Measurements from ENCODE around the gene SELENOF. TPM values are rescaled to one million over a fixed set of nuclear protein-coding genes. Genes with fewer than 3 reads are reported as not detected.

Gene SELENOF
- total and polyA plus RNA-seq, 2 of the 13 experiments (the other 11 are each of a cell fraction or from before 2014, with no cell fraction given) = 133 to 163 TPM

- TF ChIP-seq, protein P1, sequence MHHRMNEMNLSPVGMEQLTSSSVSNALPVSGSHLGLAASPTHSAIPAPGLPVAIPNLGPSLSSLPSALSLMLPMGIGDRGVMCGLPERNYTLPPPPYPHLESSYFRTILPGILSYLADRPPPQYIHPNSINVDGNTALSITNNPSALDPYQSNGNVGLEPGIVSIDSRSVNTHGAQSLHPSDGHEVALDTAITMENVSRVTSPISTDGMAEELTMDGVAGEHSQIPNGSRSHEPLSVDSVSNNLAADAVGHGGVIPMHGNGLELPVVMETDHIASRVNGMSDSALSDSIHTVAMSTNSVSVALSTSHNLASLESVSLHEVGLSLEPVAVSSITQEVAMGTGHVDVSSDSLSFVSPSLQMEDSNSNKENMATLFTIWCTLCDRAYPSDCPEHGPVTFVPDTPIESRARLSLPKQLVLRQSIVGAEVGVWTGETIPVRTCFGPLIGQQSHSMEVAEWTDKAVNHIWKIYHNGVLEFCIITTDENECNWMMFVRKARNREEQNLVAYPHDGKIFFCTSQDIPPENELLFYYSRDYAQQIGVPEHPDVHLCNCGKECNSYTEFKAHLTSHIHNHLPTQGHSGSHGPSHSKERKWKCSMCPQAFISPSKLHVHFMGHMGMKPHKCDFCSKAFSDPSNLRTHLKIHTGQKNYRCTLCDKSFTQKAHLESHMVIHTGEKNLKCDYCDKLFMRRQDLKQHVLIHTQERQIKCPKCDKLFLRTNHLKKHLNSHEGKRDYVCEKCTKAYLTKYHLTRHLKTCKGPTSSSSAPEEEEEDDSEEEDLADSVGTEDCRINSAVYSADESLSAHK (CRISPR knock-in tag; IDR thresholded peaks at IDR 0.05; ENCODE audit: borderline replicate concordance) = no peak
- TF ChIP-seq NONO (IDR thresholded peaks at IDR 0.05) (no peak), NONO (CRISPR knock-in tag; conservative IDR thresholded peaks at IDR 0.05) (peak; percentile 71), SMAD9 (CRISPR knock-in tag; IDR thresholded peaks at IDR 0.05) (no peak), KDM4B (CRISPR knock-in tag; IDR thresholded peaks at IDR 0.05) (peak; percentile 56; the same call in 1 of the 2 replicates), ESRRA (CRISPR knock-in tag; IDR thresholded peaks at IDR 0.05; ENCODE audit: low read depth) (peak; percentile 37; the same call in 1 of the 2 replicates), CBX5 (CRISPR knock-in tag; IDR thresholded peaks at IDR 0.05; ENCODE audit: borderline replicate concordance) (no peak), ZNF83 (CRISPR knock-in tag; IDR thresholded peaks at IDR 0.05; ENCODE audit: borderline replicate concordance) (no peak), ARID5B (CRISPR knock-in tag; IDR thresholded peaks at IDR 0.05) (peak; percentile 95), SMARCC2 (IDR thresholded peaks at IDR 0.05) (0 out of 2 replicates have a peak, but pooled peaks have one; percentile 38)
- TF ChIP-seq, protein P2, sequence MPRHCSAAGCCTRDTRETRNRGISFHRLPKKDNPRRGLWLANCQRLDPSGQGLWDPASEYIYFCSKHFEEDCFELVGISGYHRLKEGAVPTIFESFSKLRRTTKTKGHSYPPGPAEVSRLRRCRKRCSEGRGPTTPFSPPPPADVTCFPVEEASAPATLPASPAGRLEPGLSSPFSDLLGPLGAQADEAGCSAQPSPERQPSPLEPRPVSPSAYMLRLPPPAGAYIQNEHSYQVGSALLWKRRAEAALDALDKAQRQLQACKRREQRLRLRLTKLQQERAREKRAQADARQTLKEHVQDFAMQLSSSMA (CRISPR knock-in tag; IDR thresholded peaks at IDR 0.05) = no peak
- TF ChIP-seq, protein P3, sequence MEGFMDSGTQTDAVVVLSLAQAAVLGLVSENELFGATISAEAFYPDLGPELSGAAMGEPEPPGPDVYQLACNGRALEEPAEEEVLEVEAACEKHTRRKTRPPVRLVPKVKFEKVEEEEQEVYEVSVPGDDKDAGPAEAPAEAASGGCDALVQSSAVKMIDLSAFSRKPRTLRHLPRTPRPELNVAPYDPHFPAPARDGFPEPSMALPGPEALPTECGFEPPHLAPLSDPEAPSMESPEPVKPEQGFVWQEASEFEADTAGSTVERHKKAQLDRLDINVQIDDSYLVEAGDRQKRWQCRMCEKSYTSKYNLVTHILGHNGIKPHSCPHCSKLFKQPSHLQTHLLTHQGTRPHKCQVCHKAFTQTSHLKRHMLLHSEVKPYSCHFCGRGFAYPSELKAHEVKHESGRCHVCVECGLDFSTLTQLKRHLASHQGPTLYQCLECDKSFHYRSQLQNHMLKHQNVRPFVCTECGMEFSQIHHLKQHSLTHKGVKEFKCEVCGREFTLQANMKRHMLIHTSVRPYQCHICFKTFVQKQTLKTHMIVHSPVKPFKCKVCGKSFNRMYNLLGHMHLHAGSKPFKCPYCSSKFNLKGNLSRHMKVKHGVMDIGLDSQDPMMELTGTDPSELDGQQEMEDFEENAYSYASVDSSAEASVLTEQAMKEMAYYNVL (CRISPR knock-in tag; IDR thresholded peaks at IDR 0.05; ENCODE audit: borderline replicate concordance) = peak; percentile 98
- TF ChIP-seq, protein P4, sequence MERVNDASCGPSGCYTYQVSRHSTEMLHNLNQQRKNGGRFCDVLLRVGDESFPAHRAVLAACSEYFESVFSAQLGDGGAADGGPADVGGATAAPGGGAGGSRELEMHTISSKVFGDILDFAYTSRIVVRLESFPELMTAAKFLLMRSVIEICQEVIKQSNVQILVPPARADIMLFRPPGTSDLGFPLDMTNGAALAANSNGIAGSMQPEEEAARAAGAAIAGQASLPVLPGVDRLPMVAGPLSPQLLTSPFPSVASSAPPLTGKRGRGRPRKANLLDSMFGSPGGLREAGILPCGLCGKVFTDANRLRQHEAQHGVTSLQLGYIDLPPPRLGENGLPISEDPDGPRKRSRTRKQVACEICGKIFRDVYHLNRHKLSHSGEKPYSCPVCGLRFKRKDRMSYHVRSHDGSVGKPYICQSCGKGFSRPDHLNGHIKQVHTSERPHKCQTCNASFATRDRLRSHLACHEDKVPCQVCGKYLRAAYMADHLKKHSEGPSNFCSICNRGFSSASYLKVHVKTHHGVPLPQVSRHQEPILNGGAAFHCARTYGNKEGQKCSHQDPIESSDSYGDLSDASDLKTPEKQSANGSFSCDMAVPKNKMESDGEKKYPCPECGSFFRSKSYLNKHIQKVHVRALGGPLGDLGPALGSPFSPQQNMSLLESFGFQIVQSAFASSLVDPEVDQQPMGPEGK (CRISPR knock-in tag; IDR thresholded peaks at IDR 0.05) = peak; percentile 53; the same call in 1 of the 2 replicates
- TF ChIP-seq, protein P5, sequence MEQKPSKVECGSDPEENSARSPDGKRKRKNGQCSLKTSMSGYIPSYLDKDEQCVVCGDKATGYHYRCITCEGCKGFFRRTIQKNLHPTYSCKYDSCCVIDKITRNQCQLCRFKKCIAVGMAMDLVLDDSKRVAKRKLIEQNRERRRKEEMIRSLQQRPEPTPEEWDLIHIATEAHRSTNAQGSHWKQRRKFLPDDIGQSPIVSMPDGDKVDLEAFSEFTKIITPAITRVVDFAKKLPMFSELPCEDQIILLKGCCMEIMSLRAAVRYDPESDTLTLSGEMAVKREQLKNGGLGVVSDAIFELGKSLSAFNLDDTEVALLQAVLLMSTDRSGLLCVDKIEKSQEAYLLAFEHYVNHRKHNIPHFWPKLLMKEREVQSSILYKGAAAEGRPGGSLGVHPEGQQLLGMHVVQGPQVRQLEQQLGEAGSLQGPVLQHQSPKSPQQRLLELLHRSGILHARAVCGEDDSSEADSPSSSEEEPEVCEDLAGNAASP (CRISPR knock-in tag; IDR thresholded peaks at IDR 0.05; ENCODE audit: borderline replicate concordance) = peak; percentile 53; the same call in 1 of the 2 replicates
These were observed 90.0 kb downstream of the SELENOF start (continued) for GRCh38 chr1:86823821-86824500.
